Measurements from ENCODE around the gene ASXL1. TPM values are rescaled to one million over a fixed set of nuclear protein-coding genes. Genes with fewer than 3 reads are reported as not detected.

ASXL1 gene
- polyA plus RNA-seq, 1 of the 3 experiments (the other 2 are of a cell fraction), result 36.6 TPM

DNA sequence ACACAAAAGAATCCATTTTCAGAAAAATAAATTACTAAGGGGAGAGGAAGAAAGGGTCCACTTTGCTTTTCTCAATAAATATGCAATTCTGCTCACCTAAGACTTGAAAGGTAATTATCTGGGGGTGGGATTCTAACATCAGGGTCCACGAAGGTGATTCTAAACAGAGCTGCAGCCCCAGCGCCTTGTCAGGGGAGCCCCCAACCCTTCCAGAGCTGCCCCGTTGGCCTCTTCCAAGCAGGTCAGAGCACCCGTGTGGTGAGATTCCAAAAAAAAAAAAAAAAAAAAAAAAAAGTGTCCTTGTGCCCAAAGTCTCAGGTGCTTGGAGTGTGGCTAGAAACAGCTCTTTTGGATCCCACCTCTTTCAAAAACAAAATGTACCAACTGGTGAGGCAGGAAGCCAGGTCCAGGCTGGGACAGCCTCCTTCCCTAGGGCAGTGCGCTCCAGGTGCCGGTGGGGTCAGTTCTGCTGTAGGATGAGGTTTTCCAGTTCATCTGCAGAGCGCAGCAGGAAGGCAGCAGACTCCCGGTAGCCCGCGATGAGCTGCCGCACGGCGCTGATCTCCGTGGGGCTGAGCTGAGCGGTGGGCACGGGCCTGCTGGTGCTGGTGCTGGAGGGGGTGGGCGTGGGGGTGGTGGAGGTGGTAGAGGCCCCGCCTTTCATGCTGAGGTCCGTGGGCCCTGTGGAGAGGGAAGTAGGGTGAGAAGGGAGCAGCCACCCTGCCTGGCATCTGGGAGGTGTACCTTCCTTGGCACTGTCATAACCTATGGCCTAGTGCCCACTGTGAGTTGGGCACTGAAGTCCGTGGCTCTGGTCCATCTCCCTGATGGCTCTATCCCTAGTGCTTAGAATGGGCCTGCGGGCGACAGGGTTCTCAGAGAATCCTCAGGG, 89.3 kb downstream of the ASXL1 start:
- TF ChIP-seq GABPA (IDR thresholded peaks at IDR 0.05; ENCODE audit: low read depth), result no peak
- no peak for TF ChIP-seq FOXJ3 (CRISPR knock-in tag; IDR thresholded peaks at IDR 0.05)
- no peak for TF ChIP-seq NRF1 (IDR thresholded peaks at IDR 0.05; ENCODE audit: low read depth, low read length)
- no peak for TF ChIP-seq FOXM1 (IDR thresholded peaks at IDR 0.05; ENCODE audit: low read depth)
- no peak for TF ChIP-seq EP300 (IDR thresholded peaks at IDR 0.05; ENCODE audit: borderline replicate concordance in 1 of 2, low read depth in 1 of 2, low read length in 1 of 2)
- TF ChIP-seq MEF2A (IDR thresholded peaks at IDR 0.05; ENCODE audit: borderline replicate concordance, low read depth), result no peak
- TF ChIP-seq RAD21 (IDR thresholded peaks at IDR 0.05; ENCODE audit: low read length), result no peak
- no peak for TF ChIP-seq TCF12 (IDR thresholded peaks at IDR 0.05)
- no peak for TF ChIP-seq POLR2AphosphoS5 (IDR thresholded peaks at IDR 0.05; ENCODE audit: low read depth, low read length)
- TF ChIP-seq, protein P1, sequence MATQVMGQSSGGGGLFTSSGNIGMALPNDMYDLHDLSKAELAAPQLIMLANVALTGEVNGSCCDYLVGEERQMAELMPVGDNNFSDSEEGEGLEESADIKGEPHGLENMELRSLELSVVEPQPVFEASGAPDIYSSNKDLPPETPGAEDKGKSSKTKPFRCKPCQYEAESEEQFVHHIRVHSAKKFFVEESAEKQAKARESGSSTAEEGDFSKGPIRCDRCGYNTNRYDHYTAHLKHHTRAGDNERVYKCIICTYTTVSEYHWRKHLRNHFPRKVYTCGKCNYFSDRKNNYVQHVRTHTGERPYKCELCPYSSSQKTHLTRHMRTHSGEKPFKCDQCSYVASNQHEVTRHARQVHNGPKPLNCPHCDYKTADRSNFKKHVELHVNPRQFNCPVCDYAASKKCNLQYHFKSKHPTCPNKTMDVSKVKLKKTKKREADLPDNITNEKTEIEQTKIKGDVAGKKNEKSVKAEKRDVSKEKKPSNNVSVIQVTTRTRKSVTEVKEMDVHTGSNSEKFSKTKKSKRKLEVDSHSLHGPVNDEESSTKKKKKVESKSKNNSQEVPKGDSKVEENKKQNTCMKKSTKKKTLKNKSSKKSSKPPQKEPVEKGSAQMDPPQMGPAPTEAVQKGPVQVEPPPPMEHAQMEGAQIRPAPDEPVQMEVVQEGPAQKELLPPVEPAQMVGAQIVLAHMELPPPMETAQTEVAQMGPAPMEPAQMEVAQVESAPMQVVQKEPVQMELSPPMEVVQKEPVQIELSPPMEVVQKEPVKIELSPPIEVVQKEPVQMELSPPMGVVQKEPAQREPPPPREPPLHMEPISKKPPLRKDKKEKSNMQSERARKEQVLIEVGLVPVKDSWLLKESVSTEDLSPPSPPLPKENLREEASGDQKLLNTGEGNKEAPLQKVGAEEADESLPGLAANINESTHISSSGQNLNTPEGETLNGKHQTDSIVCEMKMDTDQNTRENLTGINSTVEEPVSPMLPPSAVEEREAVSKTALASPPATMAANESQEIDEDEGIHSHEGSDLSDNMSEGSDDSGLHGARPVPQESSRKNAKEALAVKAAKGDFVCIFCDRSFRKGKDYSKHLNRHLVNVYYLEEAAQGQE (IDR thresholded peaks at IDR 0.05; ENCODE audit: low read depth, low read length), result no peak
- no peak for TF ChIP-seq SMC3 (IDR thresholded peaks at IDR 0.05; ENCODE audit: low read depth, low read length)
- no peak for TF ChIP-seq FOSL2 (IDR thresholded peaks at IDR 0.05; ENCODE audit: borderline replicate concordance, low read depth)
- no peak for TF ChIP-seq YY1 (IDR thresholded peaks at IDR 0.05; ENCODE audit: low read depth)
- no peak for TF ChIP-seq RFX5 (IDR thresholded peaks at IDR 0.05; ENCODE audit: low read length)
- no peak for TF ChIP-seq NFIC (IDR thresholded peaks at IDR 0.05; ENCODE audit: borderline replicate concordance)
- Histone ChIP-seq H3K9me3 (no peaks in the 10 kb centered on the region), H3K36me3 (replicated peaks in 1 of 2; ENCODE audit: control insufficient read depth in 1 of 2, insufficient read depth in 2 of 2, low read length in 1 of 2) (peaks cover 37 to 76% of the 10 kb centered on the region in 2 experiments), H3K4me1 (ENCODE audit: control insufficient read depth in 1 of 2, insufficient read depth in 2 of 2, low read depth in 1 of 2, low read length in 1 of 2) (peaks cover 0 to 82% of the 10 kb centered on the region in 2 experiments; a peak in 3 of 4 replicates), H3F3A (replicated peaks; ENCODE audit: insufficient read depth) (peaks cover 5% of the 10 kb centered on the region), H2AFZ (ENCODE audit: low read depth) (no peak overlapping the region), H3K4me2 (no peak overlapping the region), H3K27ac (ENCODE audit: low read depth in 2 of 2, low read length in 1 of 2) (peak overlapping the region in 1 of 2 experiments; percentile 98; a peak in 2 of 4 replicates), H4K20me1 (ENCODE audit: insufficient read depth) (peaks cover 15% of the 10 kb centered on the region; the same call in 1 of the 2 replicates), H3K27me3 (ENCODE audit: insufficient read depth) (no peaks in the 10 kb centered on the region), H3K79me2 (ENCODE audit: insufficient read depth) (no peaks in the 10 kb centered on the region), H3K9me2 (no peaks in the 10 kb centered on the region), H3K9ac (no peak overlapping the region), H3K4me3 (ENCODE audit: low read depth in 2 of 2, low read length in 1 of 2) (no peak overlapping the region)
- ChIA-PET CTCF (interaction anchor here (1.0 to 5.4 kb wide), 5 partner anchors 9 to 205 kb away, joined by 3 to 37 read pairs (median 5); no protein-coding TSS in a partner anchor), POLR2A (no interaction called here)
- DNase-seq, result no peak
- WGBS (ENCODE audit: low lambda C conversion rate), result 97% methylated on average over 15 of the region's 22 CpGs
